RWPE1 (cell line): ENCODE measurements around the gene GPSM3.

Experiments
- CTCF ChIA-PET: fragments of 350-600 bp; sonication (Branson Sonifier 250); formaldehyde crosslinking; extraction: SDS; loops from one replicate; lab custom pipeline; 2021; lab: Yijun Ruan, JAX
- POLR2A ChIA-PET: fragments of 400-600 bp; formaldehyde crosslinking; extraction: SDS; loops from one replicate; lab custom pipeline; 2020; ENCODE audit warnings: antibody characterized with exemption; ENCODE audit not compliant: low non-redundant PET; lab: Yijun Ruan, JAX
- DNase-seq: peaks from one replicate; pipeline ENCODE4 v3.0.0; 2012; ENCODE audit warnings: low spot score
- H3K27ac ChIP-seq: fragments of 450-650 bp; 2 replicates; pipeline ENCODE4 v1.5.1; 2017
- TF ChIP-seq, protein P1 (sequence below): fragments of 450-650 bp; conservative IDR thresholded peaks from 2 replicates; pipeline ENCODE4 v1.5.1; 2017; ENCODE audit warnings: low read depth, mild to moderate bottlenecking

Gene GPSM3

GRCh38 chr6:32204268-32204715 is 11.8 kb upstream of the GPSM3 start:
- TF ChIP-seq, protein P1, sequence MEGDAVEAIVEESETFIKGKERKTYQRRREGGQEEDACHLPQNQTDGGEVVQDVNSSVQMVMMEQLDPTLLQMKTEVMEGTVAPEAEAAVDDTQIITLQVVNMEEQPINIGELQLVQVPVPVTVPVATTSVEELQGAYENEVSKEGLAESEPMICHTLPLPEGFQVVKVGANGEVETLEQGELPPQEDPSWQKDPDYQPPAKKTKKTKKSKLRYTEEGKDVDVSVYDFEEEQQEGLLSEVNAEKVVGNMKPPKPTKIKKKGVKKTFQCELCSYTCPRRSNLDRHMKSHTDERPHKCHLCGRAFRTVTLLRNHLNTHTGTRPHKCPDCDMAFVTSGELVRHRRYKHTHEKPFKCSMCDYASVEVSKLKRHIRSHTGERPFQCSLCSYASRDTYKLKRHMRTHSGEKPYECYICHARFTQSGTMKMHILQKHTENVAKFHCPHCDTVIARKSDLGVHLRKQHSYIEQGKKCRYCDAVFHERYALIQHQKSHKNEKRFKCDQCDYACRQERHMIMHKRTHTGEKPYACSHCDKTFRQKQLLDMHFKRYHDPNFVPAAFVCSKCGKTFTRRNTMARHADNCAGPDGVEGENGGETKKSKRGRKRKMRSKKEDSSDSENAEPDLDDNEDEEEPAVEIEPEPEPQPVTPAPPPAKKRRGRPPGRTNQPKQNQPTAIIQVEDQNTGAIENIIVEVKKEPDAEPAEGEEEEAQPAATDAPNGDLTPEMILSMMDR: no peak
- CTCF ChIA-PET: no interaction called here
- no peak for DNase-seq
- POLR2A ChIA-PET: no interaction called here
- no peak overlapping the region for H3K27ac ChIP-seq

DNA sequence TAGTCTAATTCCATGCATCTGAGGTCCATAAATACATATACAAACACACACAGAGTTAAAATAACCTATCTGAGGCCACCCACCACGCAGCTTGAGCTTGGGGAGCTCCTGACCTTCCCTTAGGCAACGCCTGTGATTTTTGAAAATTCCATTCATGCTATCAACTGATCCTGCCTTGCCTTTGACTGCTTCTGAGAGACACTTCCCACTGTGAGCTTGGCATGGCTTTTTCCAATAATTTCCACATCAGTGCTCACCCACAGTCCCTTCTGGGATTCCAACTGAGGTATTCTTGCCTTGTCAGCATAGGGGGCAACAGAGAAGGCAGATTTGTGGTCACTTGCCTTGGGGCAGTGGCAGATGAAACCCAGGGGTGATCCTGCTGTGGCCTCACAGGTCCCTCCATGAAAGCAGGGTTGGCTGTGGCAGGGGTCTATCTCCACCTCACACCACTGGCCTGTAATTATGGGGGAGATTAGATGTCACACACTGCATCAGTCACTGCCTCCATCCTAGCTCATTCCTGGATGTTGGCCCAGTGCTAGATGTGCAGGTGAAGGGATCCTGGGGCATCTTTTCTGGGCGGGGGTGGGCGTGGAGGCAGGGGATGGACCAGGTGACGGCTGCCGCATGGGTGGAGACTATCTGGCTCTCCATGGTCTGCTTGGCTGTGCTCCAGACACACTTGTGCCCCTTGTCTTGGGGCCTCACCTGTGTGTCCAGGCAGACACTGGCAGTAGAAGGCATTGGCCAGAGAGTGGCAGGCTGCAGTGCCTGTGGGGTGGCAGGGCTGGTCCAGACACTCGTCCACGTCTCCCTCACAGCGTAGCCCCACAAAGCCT is 11.2 kb upstream of the GPSM3 start:
- DNase-seq: no peak
- POLR2A ChIA-PET: no interaction called here
- TF ChIP-seq, protein P1: no peak
- CTCF ChIA-PET: interaction anchor here (0.6 kb wide), 1 partner anchor 636 kb away, joined by 3 read pairs; no protein-coding TSS in a partner anchor
- no peak overlapping the region for H3K27ac ChIP-seq

- POLR2A ChIA-PET: no interaction called here
- H3K27ac ChIP-seq: no peak overlapping the region
- CTCF ChIA-PET: no interaction called here
- no peak for DNase-seq
- TF ChIP-seq, protein P1: no peak
These were observed 9.7 kb upstream of the GPSM3 start for GRCh38 chr6:32202186-32202585.

GRCh38 chr6:32200711-32201475 is 8.4 kb upstream of the GPSM3 start:
- ChIA-PET POLR2A (no interaction called here), CTCF (interaction anchor here (0.6 kb wide), 1 partner anchor 108 kb away, joined by 4 read pairs; no protein-coding TSS in a partner anchor)
- TF ChIP-seq, protein P1: no peak
- H3K27ac ChIP-seq: no peak overlapping the region
- no peak for DNase-seq

- DNase-seq: no peak
- ChIA-PET CTCF (interaction anchor here (0.7 kb wide), 1 partner anchor 726 kb away, joined by 3 read pairs; no protein-coding TSS in a partner anchor), POLR2A (no interaction called here)
- H3K27ac ChIP-seq: no peak overlapping the region
- TF ChIP-seq, protein P1: no peak
These were observed 6.4 kb upstream of the GPSM3 start for GRCh38 chr6:32198866-32199265.

DNA sequence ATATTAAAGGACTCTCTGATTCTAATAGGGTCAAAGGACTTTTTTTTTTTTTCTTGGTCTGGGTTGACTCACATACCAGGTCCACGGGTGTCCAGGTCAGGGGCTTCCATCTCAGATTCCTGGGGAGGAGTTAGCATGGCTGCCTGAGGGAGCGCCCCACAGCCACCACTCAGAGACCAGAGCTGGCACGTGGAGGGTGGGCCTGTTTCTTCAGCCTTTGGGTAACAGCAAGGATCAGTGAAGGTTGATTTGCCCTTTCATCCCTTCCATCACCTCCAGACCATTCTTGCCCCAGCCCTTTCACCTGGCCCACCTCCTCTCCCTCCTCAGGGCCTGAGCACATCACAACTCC is 5.9 kb upstream of the GPSM3 start:
- ChIA-PET POLR2A (no interaction called here), CTCF (interaction anchor here (0.6 to 0.7 kb wide), 2 partner anchors 56 to 727 kb away, joined by 3 read pairs; no protein-coding TSS in a partner anchor)
- no peak for DNase-seq
- TF ChIP-seq, protein P1: no peak
- peak overlapping the region; percentile 95; the same call in 1 of the 2 replicates for H3K27ac ChIP-seq
